Measurements from ENCODE around the gene DNASE2B. TPM values are rescaled to one million over a fixed set of nuclear protein-coding genes. Genes with fewer than 3 reads are reported as not detected.

Gene DNASE2B
- total RNA-seq, 1 donor from 2014 or later: 0.26 TPM

DNA sequence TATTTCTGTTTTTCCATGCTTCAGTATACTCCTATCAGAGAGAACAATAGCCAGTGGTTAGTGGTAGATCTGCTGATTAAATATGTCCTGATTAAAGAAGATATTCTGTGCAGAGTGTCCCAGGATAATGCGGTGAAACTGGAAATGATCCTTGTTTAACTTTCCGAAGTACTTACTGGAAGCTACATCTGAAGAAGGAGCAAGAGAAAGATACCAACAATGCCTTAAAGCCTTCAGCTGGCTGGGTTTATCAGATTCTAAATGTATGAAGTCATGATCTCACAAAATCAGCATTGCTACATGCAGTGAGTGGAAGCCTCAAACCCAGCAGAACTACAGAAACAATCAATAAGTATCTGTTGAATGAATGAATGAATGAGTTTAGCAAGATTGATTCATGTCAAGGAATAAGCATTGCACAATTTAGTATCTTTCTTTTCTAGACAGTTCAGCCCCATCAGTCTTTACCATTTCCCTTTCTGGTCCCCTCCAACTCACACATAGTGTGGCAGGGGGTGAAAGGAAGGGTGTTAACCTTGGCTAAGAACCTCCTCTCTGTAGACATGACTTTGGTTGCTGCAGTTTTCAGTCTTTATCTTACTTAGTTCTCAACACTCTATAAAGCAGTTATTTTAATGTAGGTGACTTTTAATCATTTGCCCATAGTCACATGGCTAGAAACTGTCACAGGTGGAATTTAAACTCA lies 24.7 kb upstream of the DNASE2B start:
- no peaks in the 10 kb centered on the region for H3K27me3 Mint-ChIP-seq
- H3K27ac Mint-ChIP-seq: no peak overlapping the region
- no peak overlapping the region for H3K4me3 Mint-ChIP-seq (ENCODE audit: low read depth)
- peaks cover 7% of the 10 kb centered on the region for H3K9me3 Mint-ChIP-seq (ENCODE audit: low read depth)
- H3K36me3 Mint-ChIP-seq (ENCODE audit: insufficient read depth): no peaks in the 10 kb centered on the region
- TF ChIP-seq, protein P1, sequence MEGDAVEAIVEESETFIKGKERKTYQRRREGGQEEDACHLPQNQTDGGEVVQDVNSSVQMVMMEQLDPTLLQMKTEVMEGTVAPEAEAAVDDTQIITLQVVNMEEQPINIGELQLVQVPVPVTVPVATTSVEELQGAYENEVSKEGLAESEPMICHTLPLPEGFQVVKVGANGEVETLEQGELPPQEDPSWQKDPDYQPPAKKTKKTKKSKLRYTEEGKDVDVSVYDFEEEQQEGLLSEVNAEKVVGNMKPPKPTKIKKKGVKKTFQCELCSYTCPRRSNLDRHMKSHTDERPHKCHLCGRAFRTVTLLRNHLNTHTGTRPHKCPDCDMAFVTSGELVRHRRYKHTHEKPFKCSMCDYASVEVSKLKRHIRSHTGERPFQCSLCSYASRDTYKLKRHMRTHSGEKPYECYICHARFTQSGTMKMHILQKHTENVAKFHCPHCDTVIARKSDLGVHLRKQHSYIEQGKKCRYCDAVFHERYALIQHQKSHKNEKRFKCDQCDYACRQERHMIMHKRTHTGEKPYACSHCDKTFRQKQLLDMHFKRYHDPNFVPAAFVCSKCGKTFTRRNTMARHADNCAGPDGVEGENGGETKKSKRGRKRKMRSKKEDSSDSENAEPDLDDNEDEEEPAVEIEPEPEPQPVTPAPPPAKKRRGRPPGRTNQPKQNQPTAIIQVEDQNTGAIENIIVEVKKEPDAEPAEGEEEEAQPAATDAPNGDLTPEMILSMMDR (IDR thresholded peaks at IDR 0.05; ENCODE audit: unreplicated experiment): no peak
- DNase-seq (ENCODE audit: low spot score, unreplicated experiment): no peak
- H3K4me1 Mint-ChIP-seq (ENCODE audit: low read depth): no peaks in the 10 kb centered on the region

DNA sequence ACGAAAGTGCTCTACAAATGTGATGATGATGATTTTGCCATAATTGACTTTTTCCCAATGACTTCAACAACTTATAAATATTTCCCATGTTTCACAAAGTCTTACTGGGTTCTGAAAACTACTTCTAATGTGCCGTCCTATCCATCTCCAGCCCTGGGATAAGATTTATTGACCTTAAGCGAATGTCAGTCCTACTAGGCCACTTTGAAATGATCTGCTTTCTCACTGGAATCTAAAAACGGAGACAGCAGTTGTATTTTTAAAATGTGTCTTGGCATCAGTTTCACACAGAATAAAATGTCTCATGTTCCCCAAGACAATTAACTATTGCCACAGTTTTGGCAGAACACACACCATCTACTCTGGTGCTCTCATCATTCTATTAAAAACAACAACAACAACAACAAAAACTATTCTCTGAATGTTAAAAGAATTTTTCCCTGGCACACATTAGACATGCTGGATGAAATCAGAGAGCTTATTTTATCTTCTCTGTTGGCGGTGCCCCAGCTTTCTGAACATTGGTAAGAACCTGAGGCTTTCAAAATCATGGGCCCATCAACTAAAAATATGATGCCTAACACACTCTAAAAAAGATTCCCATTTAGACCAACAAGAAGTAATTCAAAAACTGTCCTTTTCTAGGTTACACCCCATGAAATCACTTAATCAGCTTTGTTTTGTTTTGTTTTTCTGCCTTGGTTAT lies 23.1 kb upstream of the DNASE2B start:
- TF ChIP-seq, protein P1 (IDR thresholded peaks at IDR 0.05; ENCODE audit: unreplicated experiment): no peak
- no peaks in the 10 kb centered on the region for H3K4me1 Mint-ChIP-seq (ENCODE audit: low read depth)
- no peak overlapping the region for H3K27ac Mint-ChIP-seq
- no peaks in the 10 kb centered on the region for H3K27me3 Mint-ChIP-seq
- H3K9me3 Mint-ChIP-seq (ENCODE audit: low read depth): no peaks in the 10 kb centered on the region
- H3K36me3 Mint-ChIP-seq (ENCODE audit: insufficient read depth): no peaks in the 10 kb centered on the region
- H3K4me3 Mint-ChIP-seq (ENCODE audit: low read depth): no peak overlapping the region
- no peak for DNase-seq (ENCODE audit: low spot score, unreplicated experiment)

DNA sequence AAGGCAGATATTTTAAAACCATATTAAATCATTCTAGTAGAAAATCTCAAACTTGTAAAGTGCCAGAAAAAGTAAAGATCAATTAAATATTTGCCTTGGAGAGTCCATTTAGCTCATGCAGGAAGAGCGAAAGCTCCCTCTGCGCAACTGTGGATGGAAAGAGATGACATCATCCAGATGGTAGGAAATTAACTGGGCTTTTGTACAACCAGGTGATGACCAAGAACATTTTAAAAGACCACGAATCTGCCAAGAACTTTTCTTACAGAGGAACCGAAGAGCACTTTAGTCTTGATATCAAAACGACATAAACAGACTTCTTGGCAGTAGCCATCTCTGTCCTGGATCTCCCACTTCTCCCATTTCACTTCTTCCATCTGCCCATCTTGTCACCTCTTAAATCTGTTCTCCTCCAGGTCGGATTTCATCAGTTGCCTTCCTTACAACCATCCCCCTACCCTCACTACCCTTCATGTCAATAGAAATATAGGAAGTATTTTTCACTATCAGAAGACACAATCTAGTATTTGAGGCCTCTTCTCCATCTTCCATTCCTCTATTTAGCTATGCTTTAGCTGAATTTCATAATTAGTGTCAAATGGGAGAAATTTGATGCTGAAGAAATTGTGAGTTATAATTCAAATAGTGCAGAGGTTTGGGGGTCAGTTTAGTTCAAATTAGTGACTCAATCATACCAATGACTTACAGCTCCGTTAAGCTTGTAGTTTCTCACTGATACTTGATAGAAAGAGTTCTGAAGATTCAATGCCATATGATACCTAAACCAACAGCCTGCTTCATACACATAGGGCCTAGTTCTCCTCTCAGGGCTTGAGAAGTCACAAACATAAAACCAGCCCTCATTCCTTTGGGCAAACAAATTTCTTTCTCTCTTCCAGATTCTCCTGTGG lies 22.0 kb upstream of the DNASE2B start:
- TF ChIP-seq, protein P1 (IDR thresholded peaks at IDR 0.05; ENCODE audit: unreplicated experiment): no peak
- Mint-ChIP-seq H3K27me3 (no peaks in the 10 kb centered on the region), H3K36me3 (ENCODE audit: insufficient read depth) (no peaks in the 10 kb centered on the region), H3K9me3 (ENCODE audit: low read depth) (no peaks in the 10 kb centered on the region), H3K4me3 (ENCODE audit: low read depth) (no peak overlapping the region), H3K27ac (no peak overlapping the region), H3K4me1 (ENCODE audit: low read depth) (no peaks in the 10 kb centered on the region)
- no peak for DNase-seq (ENCODE audit: low spot score, unreplicated experiment)

DNA sequence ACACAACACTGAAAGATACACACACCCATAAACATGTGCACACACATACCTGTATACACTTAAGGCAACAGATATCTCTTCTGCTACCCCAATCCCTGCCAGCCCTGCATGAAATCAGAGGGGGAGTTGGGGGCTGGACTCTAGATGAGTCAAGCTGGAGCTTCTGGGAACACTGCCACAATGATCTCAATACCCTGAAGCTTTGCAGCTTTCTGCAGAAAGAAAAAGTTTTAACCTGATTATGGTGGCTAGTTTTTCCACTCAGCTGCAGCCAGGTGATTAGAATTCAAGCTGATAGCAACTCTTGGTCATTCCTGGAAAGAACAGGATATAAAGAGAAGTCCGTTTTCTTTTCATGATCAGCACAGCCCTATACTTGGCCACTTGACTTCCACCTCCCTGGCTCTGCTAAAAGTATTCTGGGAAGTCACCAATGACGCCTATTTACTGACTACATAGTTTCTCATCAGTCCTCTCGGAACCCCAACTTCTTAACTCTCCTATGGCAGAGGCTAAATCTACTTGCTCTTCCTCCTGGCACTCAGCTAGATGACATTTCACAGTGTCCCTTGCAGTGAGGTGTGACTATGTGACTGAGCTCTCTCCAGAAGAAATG lies 20.7 kb upstream of the DNASE2B start:
- H3K4me3 Mint-ChIP-seq (ENCODE audit: low read depth): no peak overlapping the region
- peaks cover 4% of the 10 kb centered on the region for H3K4me1 Mint-ChIP-seq (ENCODE audit: low read depth)
- no peaks in the 10 kb centered on the region for H3K9me3 Mint-ChIP-seq (ENCODE audit: low read depth)
- no peaks in the 10 kb centered on the region for H3K36me3 Mint-ChIP-seq (ENCODE audit: insufficient read depth)
- DNase-seq (ENCODE audit: low spot score, unreplicated experiment): no peak
- TF ChIP-seq, protein P1 (IDR thresholded peaks at IDR 0.05; ENCODE audit: unreplicated experiment): no peak
- H3K27ac Mint-ChIP-seq: no peak overlapping the region
- no peaks in the 10 kb centered on the region for H3K27me3 Mint-ChIP-seq

Data from progenitor cell of endocrine pancreas (in vitro differentiated cells).